Right lobe of liver (tissue), 6 donors: ENCODE results near the gene PIK3IP1. TPM values are rescaled to one million over a fixed set of nuclear protein-coding genes. Genes with fewer than 3 reads are reported as not detected.
A peak's percentile ranks its signal among the peaks of the same experiment; 100 is the strongest.
"Not testable (repeated sequence)": the region's sequence is repeated elsewhere in the genome, so short reads cannot be mapped to it uniquely, and the experiment has no call there.

Experiments used
- ATAC-seq, 4 donors: fragments of 200-7000 bp; cut with Tn5 transposase; one replicate each; pipeline ENCODE4 v1.9.1; 2020; ENCODE audit warnings: mild to moderate bottlenecking in 4 of 4, moderate library complexity in 4 of 4
- DNase-seq, 3 donors: peaks; one replicate each; pipeline ENCODE4 v3.0.0-alpha.2; 2020
- H3K27ac ChIP-seq, 3 donors: fragments of 200-600 bp; one replicate each; pipeline ENCODE4 v1.8.0; 2022
- H3K27me3 ChIP-seq, 2 donors: fragments of 200-600 bp; one replicate each; pipeline ENCODE4 v1.8.0; 2022
- H3K36me3 ChIP-seq, 4 donors: fragments of 200-600 bp; sonication (generic) in 1 of 4; one replicate each; pipeline versions ENCODE4 v1.5.1 to v1.8.0; 2017 to 2022; ENCODE audit warnings: control low read depth in 1 of 4
- H3K4me1 ChIP-seq, 4 donors: fragments of 200-600 bp; sonication (generic) in 1 of 4; one replicate each; pipeline versions ENCODE4 v1.5.1 to v1.8.0; 2017 to 2022; ENCODE audit warnings: control low read depth in 1 of 4
- H3K4me3 ChIP-seq, 3 donors: fragments of 200-600 bp; one replicate each; pipeline ENCODE4 v1.8.0; 2022
- H3K9me3 ChIP-seq, 4 donors: fragments of 200-600 bp; sonication (generic) in 1 of 4; one replicate each; pipeline versions ENCODE4 v1.5.1 to v1.8.0; 2017 to 2022; ENCODE audit warnings: control low read depth in 1 of 4
- CTCF ChIP-seq, 4 donors: fragments of 200-600 bp in 3 of 4; fragments of 450-650 bp in 1 of 4; IDR thresholded peaks; one replicate each; pipeline versions ENCODE4 v1.5.1 to v1.8.0; 2016 to 2022; ENCODE audit warnings: antibody characterized with exemption in 4 of 4, mild to moderate bottlenecking in 2 of 4
- POLR2A ChIP-seq: fragments of 450-650 bp; IDR thresholded peaks from one replicate; pipeline ENCODE4 v1.6.1; 2017; ENCODE audit warnings: antibody characterized with exemption, mild to moderate bottlenecking
- WGBS: methylation state at CpG from one replicate; pipeline ENCODE4 v1.1.6; 2018; ENCODE audit warnings: low coverage, low lambda C conversion rate; ENCODE audit not compliant: insufficient coverage; ENCODE audit errors: missing lambda C conversion rate; 5-methylcytosine and 5-hydroxymethylcytosine counted together
- intact Hi-C, 2 donors: fragments of 100-400 bp; cut with DNase I; formaldehyde crosslinking; loops; one replicate each; pipeline versions ENCODE4 v1.11.2 to v1.14.1; 2022
- total RNA-seq, 6 experiments: library from RNA; depleted of rRNA in 2 of 6; stranded (reverse); fragments of >200 nt in 2 of 6; fragmentation: NEBNext Ultra II Directional in 3 of 6; extraction: Animal tissue kit (Norgen Biotek cat#: 25700) in 3 of 6; gene quantifications; one replicate each; pipeline versions ENCODE4 v1.1.0 to v1.2.4, GENCODE V29; 2016 to 2023
- donor health status: DM: no; HTN: yes; CAD: no.
- donor health status: DM: no; HTN: no; CAD: no.
- donor health status: DM: no; HTN: no; CAD: no.
- donor health status: DM: no; HTN: yes; CAD: no.
- donor health status: DM: no; HTN: yes; CAD: no.

Gene PIK3IP1
- total RNA-seq, 6 experiments from 2014 or later, result 1.3 to 6.6 (median 5.6) TPM

- ATAC-seq, result peak in 1 of 4 donors; percentile 4
- H3K4me3 ChIP-seq, result no peak overlapping the region
- no peak for DNase-seq
- TF ChIP-seq POLR2A (no peak), CTCF (IDR thresholded peaks at IDR 0.05) (no peak)
- H3K36me3 ChIP-seq, result no peaks in the 10 kb centered on the region
- H3K9me3 ChIP-seq, result no peaks in the 10 kb centered on the region
- no peak overlapping the region for H3K27ac ChIP-seq
- H3K27me3 ChIP-seq, result no peaks in the 10 kb centered on the region
- peaks cover 0 to 23% (median 0%) of the 10 kb centered on the region in 4 donors for H3K4me1 ChIP-seq
- intact Hi-C loops, result no loop called here
- no CpG with 5 or more reads among the region's 1 CpG for WGBS
Measured at GRCh38 chr22:31247726-31248125, 44.6 kb downstream of the PIK3IP1 start.

GRCh38 chr22:31246687-31247086 is 45.6 kb downstream of the PIK3IP1 start:
- Histone ChIP-seq H3K4me3 (no peak overlapping the region), H3K4me1 (peaks cover 0 to 23% (median 0%) of the 10 kb centered on the region in 4 donors), H3K36me3 (peaks cover 0 to 2% (median 0%) of the 10 kb centered on the region in 4 donors), H3K9me3 (no peaks in the 10 kb centered on the region), H3K27me3 (no peaks in the 10 kb centered on the region), H3K27ac (no peak overlapping the region)
- ATAC-seq, result no peak
- intact Hi-C loops, result no loop called here
- WGBS, result 85% methylated on average over 2 of the region's 2 CpGs
- no peak for DNase-seq
- no peak for TF ChIP-seq CTCF (IDR thresholded peaks at IDR 0.05)
- no peak for TF ChIP-seq POLR2A

- DNase-seq, H3K36me3 ChIP-seq, H3K9me3 ChIP-seq, ATAC-seq, H3K4me3 ChIP-seq, H3K27ac ChIP-seq, H3K27me3 ChIP-seq, intact Hi-C loops: not testable (repeated sequence)
- WGBS, result 87% methylated on average over 3 of the region's 12 CpGs
- peaks cover 0 to 29% (median 0%) of the 10 kb centered on the region in 4 donors for H3K4me1 ChIP-seq
Measured at GRCh38 chr22:31245998-31246397, 46.3 kb downstream of the PIK3IP1 start.

GRCh38 chr22:31244943-31245451 is 47.3 kb downstream of the PIK3IP1 start:
- no peak overlapping the region for H3K4me3 ChIP-seq
- H3K27ac ChIP-seq, result no peak overlapping the region
- H3K27me3 ChIP-seq, result no peaks in the 10 kb centered on the region

More at GRCh38 chr22:31244943-31245451, 47.3 kb downstream of the PIK3IP1 start:
- peaks cover 0 to 2% (median 0%) of the 10 kb centered on the region in 4 donors for H3K36me3 ChIP-seq
- WGBS, result 32% methylated on average over 7 of the region's 7 CpGs
- intact Hi-C loops, result no loop called here
- H3K9me3 ChIP-seq, result no peaks in the 10 kb centered on the region
- H3K4me1 ChIP-seq, result peaks cover 0 to 24% (median 0%) of the 10 kb centered on the region in 4 donors
- TF ChIP-seq POLR2A, result no peak
- no peak for TF ChIP-seq CTCF (IDR thresholded peaks at IDR 0.05)
- ATAC-seq, result peak; percentile 10 to 66 (median 30)
- DNase-seq, result no peak
